Choroid plexus epithelial cell (primary cell): ENCODE measurements around the gene MSH5.

ENCODE experiments used
- DNase-seq: peaks from one replicate; pipeline ENCODE4 v3.0.0-alpha.2; 2010; ENCODE audit warnings: low read depth
- H3K4me3 ChIP-seq: 2 replicates; pipeline ENCODE4 v1.5.1; 2011; ENCODE audit warnings: low read depth, mild to moderate bottlenecking, control low read depth, low read length, moderate library complexity
- CTCF ChIP-seq: conservative IDR thresholded peaks from 2 replicates; pipeline ENCODE4 v1.5.1; 2011; ENCODE audit warnings: low read depth, mild to moderate bottlenecking, control low read depth, inconsistent platforms, low read length, moderate library complexity

The MSH5 gene

GRCh38 chr6:31720196-31720770, 19.5 kb upstream of the MSH5 start:
- DNase-seq: no peak
- TF ChIP-seq CTCF: no peak
- H3K4me3 ChIP-seq: no peak overlapping the region

GRCh38 chr6:31721351-31722020, 18.3 kb upstream of the MSH5 start, which contains the start of gene LY6G6C:
Gene LY6G6C (minus strand): TSS chr6:31721746. CDS start chr6:31721679, 67 bp downstream.
- H3K4me3 ChIP-seq: no peak within 1 kb of the TSS
- no peak for TF ChIP-seq CTCF
- no peak for DNase-seq

- DNase-seq: no peak
- TF ChIP-seq CTCF: no peak
- no peak overlapping the region for H3K4me3 ChIP-seq
Measured at GRCh38 chr6:31722173-31722572, 17.6 kb upstream of the MSH5 start.

- no peak within 1 kb of the TSS for H3K4me3 ChIP-seq
- no peak for DNase-seq
- TF ChIP-seq CTCF: no peak
Measured at GRCh38 chr6:31723245-31723979, 16.4 kb upstream of the MSH5 start, which contains the start of gene MPIG6B. Gene MPIG6B (plus strand): TSS chr6:31723373. CDS start chr6:31723384, 11 bp downstream.

GRCh38 chr6:31723980-31724691, 15.7 kb upstream of the MSH5 start:
- TF ChIP-seq CTCF: no peak
- no peak overlapping the region for H3K4me3 ChIP-seq
- DNase-seq: no peak

GRCh38 chr6:31725502-31726350, 14.1 kb upstream of the MSH5 start:
- no peak for TF ChIP-seq CTCF
- H3K4me3 ChIP-seq: no peak overlapping the region
- DNase-seq: no peak
